HG02759 (cell line): Measurements from ENCODE around the gene LHFPL6.

ENCODE experiments used
- ATAC-seq: cut with Tn5 transposase; IDR thresholded peaks from one replicate; pipeline ENCODE4 v1.9.1; 2021; ENCODE audit warnings: mild to moderate bottlenecking, moderate library complexity; ENCODE audit not compliant: unreplicated experiment

Gene LHFPL6

DNA sequence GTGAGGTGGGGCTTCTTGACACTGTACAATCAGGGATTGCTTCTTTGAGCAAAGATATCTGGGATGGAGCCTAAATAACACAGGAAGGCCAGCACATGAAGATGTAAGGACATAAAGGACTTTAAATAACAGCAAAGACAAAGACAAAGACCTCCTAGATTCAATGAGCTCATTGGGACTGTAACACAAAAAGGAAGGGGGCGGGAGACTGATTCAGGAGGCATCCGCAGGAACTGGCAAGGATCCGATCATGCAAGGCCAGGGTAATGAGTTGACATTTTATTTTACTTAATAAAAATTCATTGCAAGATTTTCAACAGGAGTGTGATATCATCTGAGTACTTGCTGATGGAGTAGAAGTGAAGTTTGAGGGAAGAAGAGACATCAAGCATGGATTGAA lies 121.5 kb downstream of the LHFPL6 start:
- ATAC-seq, result no peak

DNA sequence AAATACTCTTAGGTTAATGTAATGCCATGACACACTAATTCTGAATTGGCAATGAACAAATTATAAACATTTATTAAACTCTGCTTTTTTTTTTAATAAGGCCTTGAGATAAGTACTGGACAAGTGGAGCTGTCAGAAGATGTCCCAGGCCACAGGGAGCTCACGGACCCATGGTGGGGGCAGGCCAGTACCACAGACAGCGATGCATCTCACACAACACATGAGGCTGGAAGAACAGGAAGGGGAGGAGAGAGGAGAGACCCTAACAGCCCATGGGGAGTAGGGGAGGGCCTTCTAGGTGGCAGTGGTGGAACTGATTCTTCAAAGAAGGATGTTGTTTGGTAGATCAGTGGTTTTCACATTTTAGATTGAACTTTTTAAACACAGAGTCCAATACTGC lies 128.4 kb downstream of the LHFPL6 start:
- ATAC-seq, result no peak

DNA sequence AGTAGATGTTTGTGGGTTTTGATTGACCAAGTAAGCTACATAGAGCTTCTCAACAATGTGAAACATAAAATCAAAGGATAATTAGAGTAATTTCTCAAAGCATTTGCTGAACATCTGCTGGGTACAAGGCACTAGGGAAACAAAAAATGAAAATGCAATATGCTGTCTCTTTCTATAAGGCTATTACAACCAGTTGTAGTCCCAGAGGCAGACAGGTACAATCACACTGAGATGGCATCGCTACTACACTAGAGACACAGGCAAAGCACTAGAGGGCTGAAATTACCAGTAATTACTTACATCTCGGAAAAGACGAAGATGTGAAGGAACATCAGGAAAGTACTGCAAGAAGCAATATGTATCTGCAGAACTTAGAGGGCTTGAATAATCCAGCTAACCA lies 133.3 kb downstream of the LHFPL6 start:
- ATAC-seq, result no peak

DNA sequence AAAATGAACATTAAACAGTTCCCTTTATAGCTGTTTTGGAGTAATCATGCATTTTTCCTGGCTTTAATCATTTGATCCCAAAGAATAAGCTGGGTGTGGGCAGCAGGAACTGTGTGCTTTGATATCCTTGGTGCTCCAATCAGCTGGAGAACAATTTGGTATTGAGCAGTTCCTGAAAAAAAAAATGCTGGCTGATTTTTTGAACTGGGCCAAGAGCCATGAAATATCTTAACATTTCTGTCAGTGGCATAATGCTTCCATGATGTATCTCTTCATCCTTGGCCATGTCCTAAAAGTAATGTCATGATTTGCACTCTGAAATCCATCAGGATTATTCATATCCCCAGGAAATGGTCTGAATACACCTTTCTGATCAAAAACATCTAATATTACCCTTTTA lies 134.7 kb downstream of the LHFPL6 start:
- no peak for ATAC-seq

DNA sequence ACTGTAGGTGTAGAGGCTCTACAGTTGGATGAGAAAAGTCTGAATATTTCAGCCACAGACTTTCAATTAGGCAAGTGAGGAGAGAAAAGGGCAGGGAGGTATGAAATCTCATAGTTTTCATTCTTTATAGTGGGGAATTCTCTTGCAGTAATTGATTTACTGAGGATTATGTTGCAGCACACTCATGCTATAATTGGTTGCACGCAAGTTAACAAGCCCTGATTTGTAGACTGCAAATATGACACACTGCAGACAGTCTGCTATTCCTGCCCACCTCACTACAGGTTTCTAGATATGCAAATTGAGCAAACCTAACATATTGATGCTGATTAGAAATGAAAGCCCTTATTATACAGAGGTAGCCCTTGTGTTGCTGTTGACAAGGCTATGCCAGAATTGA lies 139.4 kb downstream of the LHFPL6 start:
- ATAC-seq, result no peak

DNA sequence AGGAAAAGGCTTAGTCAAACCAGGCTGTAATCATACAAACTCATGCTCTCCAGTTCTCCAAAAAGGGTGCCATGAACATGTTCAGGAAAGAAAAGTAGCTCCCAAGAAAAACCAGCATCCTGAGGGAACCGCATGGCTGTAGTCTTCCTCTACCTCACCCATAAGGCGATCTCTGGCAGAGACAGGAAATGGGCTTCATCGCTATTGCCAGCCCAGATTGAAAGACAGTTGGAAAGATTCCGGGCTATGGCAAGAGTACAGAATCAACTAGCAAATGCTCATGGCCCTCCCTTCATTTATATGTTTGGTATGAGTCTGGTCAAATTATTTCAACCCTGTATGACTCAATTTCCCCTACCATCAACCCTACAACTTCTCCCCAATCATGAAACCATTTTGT lies 140.1 kb downstream of the LHFPL6 start:
- ATAC-seq, result no peak

DNA sequence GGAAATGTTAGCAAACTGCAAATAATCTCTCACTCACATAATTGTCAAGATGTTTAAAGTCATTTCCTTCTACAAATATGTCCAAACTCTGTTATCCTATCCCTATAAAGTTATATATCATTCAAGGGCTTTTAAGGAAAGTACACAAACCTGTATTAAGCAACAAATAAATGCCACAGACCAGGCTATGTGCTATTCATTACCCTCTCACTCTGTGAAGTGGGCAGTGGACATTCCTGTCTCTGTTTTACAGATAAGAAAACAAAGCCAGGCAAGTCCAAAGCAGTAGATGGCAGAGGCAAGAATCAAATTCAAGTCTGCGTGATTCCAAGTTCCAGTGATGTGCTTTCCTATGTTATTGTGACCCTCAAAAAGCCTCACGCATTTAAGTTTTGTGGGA lies 140.6 kb downstream of the LHFPL6 start:
- no peak for ATAC-seq

DNA sequence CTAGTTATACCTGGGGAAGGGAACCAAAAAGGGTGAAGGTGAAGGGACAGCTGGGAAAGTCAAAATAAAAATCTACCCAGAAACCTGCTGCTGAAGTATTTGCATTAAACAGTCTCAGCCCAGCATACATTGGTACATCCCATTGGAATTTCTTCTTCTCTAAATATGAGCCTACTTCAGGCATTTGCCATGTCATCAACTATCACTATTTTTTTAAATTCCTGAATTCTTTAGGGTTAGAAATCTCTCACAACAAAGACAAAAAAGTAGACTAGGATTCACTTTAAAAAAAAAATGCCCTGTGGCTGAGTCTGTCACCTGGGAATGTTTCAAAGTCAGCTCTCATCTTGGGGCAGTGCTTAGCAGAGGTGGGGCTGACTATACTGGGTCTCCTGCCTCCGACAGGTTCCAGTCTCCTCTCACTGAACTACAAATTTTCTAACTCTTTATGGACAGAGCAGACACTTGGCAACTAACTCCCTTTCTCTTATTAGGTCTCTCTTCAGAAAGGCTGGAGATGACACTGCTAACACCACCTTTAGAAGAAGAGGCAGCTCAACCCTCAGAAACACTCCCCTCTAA lies 141.2 kb downstream of the LHFPL6 start:
- no peak for ATAC-seq

DNA sequence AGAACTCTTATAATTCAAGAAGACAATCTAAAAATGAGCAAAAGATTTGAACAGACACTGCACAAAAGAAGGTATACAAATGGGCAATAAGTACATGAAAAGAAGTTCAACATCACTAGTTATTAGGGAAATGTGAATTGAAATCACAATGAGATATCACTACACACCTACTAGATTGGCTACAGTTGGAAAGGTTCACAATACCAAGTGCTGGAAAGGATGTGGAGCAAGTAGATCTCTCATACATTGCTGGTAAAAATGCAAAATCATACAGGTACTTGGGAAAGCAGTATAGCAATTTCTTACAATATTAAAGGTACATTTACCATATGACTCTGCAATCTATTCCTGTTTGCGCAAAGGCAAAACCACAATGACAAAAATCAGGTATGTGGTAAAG lies 145.7 kb downstream of the LHFPL6 start:
- no peak for ATAC-seq

DNA sequence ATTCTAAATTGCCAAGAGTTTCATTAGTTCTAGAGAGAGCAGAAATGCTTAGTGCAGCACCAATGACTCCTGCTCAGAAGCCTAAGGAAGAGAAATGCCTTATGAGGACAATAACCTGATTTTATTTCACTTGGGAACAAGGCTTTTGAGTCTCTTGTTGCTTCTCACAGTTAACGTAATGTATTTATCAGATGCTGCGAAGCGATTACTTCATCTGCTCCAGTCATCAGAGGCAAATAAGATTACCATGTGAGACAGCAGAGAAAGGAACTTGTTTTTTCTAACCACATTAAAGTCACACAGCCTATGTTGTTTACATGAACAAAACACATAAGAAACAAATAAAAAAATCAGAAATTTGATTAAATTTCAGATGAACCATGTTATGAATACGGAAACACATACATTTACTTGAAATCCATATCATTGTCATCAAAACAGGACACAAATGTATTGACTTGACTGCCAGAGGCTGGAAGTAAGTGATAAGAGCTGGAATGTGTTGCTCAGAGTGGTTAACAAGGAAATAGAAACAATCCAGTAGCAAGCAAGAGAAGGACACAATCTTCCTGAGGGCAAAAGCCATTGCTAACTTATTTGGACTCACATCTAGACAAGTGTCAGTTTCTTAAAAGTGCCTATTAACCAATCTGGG lies 147.3 kb downstream of the LHFPL6 start:
- no peak for ATAC-seq

DNA sequence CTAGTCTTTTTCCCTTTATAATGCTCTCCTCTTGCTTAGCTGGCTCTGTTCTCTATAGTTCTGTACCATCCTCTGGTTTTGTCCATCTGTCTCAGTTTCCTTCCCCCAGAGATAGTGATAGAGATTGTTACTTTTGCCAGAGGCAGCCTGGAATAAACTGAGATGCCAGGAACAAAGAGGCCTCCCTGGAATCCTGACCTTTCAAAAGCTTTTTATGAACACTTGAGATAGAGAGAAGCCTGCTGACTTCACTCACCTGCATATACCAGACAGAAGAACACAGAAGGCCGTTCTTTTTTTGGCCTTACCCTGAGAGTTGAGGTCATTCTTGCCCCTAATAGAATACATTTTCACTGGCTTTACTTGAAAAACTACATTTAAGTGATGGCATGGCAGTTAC lies 150.2 kb downstream of the LHFPL6 start:
- ATAC-seq, result no peak

DNA sequence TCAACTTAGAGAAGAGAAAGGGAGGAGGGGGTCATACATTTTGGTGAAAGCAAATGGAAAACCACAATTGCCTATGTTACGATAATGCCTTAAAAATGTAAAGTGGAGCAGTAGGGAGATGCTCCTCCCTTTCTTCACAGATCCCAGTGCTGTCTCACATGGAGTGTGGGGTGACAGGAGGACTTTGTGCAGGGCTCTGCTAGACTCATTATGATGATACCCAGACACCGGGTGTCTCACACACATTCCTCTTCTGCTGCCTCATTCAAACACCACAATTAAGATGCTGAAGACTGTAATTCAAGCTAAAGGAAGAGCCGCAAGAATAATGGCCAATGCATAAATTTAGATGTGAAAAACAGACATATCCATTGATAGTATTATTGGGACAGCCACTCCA lies 150.6 kb downstream of the LHFPL6 start:
- no peak for ATAC-seq

DNA sequence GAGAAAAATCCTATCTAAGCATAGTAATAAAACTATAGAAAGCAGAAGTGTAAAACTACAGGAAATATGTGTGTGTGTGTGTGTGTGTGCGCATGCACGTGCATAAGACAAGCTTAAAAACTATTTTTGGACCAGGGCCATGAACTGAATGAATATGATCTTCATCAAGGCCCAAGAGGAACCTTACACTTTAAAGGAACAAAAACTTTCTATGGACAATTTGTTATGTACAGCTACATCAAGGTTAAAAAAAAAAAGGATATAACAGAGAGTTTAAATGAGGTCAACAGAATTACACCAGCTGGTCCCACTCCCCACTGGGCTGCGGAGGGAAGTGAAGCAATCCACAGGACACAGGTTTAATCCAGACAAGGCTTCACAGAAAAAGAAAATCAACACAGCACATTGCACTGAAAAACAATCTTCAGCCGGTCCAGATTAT lies 151.1 kb downstream of the LHFPL6 start:
- no peak for ATAC-seq

DNA sequence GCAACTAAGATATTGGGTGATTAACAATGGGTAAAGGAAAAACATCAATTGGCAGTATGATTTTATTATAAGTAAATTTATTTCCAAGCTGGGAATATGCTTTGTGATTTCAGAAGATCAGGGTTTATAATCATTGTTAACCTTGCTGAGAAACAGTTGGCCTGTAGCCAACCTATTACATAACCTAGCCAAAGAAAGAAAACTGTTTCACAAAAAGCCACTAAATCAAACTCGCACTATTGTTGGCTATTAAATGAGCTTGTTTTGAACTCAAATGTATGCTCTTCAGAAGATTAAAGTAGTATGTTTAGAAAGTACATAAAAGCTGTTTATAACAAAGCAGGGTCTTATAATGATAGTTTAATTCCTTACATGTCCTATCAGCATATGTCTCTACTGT lies 151.7 kb downstream of the LHFPL6 start:
- ATAC-seq, result no peak

DNA sequence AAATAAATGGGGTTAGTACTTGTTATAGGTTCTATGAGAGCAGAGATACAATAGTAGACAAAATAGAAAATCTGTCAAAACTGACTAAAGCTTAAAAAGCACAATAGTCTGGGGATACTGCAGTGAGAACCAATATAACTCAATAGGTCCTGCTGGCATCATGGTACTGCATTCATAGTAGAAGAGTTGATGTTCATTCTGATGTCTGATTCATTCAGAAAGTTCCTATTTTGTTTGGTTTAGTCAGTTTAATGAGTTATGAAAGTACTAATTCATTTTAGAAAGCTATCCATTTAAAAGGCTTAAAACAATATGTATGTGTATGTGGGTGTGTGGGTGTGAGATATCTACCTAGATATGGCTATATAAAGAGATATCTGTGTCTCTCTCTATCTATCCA lies 152.8 kb downstream of the LHFPL6 start:
- ATAC-seq, result peak; percentile 60

DNA sequence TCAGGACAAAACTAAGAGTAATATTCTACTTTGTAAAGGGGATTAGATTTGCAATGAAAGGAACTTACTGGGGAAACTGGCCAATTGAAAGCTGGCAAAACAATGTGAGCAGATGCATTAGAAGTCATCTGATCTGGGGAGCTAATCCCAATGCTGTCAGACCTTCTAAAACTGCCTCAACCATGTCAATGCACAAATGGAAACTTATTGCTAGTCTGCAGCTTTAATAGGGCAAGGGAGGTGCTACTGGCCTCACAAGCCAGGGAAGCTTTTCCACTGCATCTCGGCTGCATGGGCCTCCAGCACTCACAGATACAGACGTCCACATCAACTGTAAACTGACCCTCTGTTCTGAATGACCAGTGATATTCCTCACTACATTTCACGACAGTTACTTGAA lies 154.2 kb downstream of the LHFPL6 start:
- no peak for ATAC-seq

DNA sequence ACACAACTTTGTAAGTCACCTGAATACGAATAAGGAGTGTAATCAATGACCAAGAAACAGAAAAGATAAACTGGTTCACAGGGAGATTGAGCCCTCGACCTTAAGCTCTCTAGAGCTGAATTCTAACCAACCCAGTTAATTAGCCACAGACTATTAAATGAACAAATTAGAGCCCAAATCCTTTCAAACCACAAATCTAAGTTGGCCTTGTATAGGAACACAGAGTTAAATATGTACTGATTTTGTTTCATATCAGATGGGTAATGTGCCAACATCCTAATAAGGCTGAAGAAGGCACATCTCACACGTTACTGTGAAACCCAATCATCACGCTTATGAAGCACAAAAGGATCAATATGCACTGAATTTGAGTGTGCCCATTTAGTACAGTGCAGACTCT lies 156.1 kb downstream of the LHFPL6 start:
- ATAC-seq, result no peak

DNA sequence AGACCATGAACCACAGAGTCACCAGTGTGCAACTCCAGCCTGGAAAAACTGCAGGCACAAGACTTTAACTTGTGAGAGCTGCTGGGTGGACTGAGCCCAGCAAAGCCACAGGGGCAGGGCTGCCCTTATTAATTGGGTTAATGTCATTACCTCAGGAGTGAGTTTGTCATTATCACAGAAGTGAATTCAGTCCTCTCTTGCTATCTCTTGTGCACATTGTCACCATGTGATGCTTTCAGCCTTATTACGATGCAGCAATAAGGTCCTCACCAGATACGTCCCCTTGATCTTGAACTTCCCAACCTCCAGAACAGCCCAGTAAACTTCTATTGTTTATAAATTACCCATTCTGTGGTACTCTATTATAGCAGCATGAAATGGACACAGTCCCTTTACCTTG lies 158.1 kb downstream of the LHFPL6 start:
- ATAC-seq, result no peak

DNA sequence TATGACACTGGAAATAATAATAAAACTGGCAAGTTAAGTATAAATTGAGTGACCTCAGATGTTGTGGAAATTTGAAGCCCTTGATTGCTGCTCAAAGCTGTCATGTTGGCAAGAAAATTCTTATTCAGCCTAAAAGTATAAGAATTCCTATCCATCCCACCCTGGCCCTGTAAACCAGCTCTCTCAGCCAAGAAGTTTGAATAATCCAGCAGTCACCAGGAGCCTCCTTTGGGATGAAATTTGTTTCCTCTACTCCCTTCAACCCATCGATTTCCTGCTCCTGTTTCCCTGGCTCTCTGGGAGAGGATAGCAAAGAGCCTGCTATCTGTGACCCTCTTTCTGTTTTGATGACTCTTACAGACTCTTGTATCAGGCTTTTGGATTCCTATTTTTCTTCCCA lies 169.3 kb downstream of the LHFPL6 start:
- no peak for ATAC-seq

DNA sequence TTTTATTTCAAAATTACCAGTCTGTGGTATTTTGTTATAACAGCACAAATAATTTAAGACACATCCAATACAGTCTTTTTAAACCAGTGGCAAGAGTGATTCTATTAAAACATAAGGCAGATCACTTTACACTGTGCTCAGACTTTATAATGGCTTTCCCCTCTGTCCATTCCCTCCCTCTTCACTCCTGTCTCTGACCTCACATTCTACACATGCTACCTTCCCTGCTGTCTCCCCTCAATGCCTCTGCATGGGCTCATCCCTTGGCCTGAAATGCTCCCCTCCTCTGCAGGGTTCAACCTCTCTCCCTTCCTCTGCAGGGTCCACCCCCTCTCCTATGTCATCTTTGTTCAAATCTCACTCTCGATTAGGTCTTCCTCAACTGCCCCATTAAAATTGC lies 170.8 kb downstream of the LHFPL6 start:
- no peak for ATAC-seq

DNA sequence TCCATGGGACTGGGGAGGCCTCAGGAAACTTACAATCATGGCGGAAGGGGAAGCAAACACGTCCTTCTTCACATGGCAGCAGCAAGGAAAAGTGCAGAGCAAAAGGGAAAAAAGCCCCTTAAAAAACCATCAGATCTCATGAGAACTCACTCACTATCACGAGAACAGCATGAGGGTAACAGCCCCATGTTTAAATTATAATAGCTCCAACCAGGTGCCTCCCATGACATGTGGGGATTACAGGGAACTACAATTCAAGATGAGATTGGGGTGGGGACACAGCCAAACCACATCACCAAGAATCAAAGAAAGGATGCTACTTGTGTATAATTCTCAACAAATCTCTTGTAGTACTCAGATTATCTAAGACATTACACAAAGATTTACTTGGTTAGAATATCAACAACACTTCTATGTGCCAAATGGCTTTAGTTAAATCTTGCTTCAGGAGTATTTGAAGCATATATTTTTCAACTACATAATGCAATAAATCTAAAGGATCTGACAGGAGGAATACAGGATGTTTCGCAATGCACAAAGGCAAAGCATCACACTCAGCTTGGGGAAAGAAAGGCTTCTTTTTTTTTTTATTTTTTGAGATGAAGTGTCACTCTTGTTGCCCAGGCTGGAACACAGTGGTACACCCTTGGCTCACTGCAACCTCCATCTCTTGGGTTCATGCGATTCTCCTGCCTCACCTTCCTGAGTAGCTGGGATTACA lies 180.0 kb downstream of the LHFPL6 start:
- no peak for ATAC-seq

DNA sequence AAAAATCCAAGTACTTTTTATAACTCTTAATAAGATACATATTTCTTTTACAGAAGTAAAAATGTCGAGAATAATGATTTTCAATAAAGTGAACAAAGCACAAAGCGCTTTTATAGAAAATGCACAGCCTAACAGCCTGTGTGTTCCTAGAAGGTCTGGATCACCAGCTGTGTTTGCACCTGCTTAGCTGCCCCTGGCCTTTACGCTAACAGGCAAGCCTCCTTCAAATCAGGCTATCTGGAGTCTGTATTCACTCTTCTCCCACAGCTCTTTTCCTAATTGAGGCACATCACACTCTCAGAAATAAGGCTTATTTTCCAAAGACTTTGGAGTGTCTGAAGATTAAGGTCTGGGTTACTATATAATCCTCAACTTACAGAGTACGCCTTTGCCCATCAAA lies 183.1 kb downstream of the LHFPL6 start:
- ATAC-seq, result no peak

DNA sequence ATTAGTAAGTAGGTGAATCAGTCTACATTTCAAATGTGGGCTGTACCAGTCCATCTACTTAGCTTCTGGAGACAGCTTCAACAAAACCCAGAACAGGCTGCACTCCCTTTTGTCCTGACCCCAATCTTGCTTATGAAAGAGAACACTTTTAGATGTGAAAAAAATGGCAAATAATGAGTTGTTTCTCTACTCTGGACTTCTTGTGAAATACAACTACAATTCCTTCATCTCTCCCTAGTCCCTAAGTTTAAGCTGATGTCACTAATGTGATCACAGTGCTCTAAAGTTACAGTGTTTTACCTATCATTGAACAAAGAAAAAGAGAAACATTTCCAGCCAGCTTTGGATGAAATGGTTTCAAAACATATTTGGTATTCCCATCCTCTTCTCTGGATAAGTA lies 183.9 kb downstream of the LHFPL6 start:
- ATAC-seq, result no peak
